ENCODE measurements around the gene HNRNPA2B1.

DNA sequence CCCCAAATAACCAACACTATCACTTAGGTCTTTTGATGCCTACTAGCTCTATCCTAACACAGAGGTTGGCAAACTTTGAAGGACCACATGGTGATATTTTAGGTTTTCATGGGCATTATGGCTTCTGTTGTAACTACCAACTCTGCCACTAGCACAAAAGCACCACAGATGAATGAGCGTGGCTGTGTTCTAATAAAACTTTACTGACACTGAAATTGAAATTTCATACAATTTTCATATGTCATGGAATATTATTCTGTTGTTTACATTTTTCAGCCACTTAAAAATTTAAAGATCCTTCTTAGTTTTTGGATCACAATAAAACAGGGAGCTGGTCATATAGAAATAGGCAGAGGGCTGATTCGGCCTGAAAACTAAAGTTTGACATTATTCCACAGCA lies 27.4 kb upstream of the HNRNPA2B1 start:
- TF ChIP-seq EP300 (IDR thresholded peaks at IDR 0.05; ENCODE audit: low read depth) (no peak), POLR2A (IDR thresholded peaks at IDR 0.05) (no peak)
- TF ChIP-seq, protein P1, sequence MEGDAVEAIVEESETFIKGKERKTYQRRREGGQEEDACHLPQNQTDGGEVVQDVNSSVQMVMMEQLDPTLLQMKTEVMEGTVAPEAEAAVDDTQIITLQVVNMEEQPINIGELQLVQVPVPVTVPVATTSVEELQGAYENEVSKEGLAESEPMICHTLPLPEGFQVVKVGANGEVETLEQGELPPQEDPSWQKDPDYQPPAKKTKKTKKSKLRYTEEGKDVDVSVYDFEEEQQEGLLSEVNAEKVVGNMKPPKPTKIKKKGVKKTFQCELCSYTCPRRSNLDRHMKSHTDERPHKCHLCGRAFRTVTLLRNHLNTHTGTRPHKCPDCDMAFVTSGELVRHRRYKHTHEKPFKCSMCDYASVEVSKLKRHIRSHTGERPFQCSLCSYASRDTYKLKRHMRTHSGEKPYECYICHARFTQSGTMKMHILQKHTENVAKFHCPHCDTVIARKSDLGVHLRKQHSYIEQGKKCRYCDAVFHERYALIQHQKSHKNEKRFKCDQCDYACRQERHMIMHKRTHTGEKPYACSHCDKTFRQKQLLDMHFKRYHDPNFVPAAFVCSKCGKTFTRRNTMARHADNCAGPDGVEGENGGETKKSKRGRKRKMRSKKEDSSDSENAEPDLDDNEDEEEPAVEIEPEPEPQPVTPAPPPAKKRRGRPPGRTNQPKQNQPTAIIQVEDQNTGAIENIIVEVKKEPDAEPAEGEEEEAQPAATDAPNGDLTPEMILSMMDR (IDR thresholded peaks at IDR 0.05) = no peak

Data from transverse colon (tissue), 3 donors.